Stimulated activated CD8-positive, alpha-beta memory T cell treated with anti-CD3 and anti-CD28 coated beads, Interleukin-15, amount 100 ng/mL, for 48 hours (primary cell): Measurements from ENCODE around the gene NUBPL.

Experiments used
- DNase-seq, 2 donors: peaks; one replicate each; pipeline ENCODE4 v3.0.0-alpha.2; 2020; ENCODE audit warnings: low read depth in 2 of 2

The NUBPL gene, protein sequence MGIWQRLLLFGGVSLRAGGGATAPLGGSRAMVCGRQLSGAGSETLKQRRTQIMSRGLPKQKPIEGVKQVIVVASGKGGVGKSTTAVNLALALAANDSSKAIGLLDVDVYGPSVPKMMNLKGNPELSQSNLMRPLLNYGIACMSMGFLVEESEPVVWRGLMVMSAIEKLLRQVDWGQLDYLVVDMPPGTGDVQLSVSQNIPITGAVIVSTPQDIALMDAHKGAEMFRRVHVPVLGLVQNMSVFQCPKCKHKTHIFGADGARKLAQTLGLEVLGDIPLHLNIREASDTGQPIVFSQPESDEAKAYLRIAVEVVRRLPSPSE

DNA sequence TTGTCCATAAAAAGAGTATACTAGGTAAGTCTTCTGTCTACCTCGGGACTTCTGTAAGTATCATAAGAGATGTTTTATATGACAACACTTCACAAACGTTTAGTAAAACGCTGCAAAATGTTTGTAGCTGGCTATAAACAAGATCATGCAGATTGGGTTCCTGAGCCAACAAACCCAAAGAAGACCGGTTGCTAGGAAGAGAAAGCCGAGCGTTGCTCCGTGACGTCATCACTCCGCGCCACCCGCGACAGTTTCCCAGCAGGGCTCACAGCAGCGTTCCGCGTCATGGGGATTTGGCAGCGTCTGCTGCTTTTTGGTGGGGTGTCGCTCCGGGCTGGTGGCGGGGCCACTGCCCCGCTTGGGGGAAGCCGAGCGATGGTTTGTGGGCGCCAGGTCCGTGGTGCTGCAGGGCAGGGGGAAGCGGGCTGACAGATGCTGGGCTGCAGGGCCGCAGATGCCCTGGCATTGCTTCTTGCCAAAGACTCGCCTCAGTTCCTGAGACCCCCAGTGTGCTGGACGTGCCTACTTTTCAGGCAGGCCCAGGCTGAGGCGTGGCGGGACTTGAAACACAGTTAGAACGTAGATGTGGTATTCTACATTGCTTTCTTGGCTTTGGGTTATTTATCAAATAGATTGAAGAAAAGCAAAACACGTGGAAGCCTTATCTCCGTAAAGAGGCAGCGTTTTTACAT lies at the start of gene NUBPL:
Gene NUBPL (plus strand): TSS at position 250 of the 692 bp plus-strand sequence. CDS start 36 bp downstream, at position 286.
- peak; percentile 92 to 93 for DNase-seq

DNA sequence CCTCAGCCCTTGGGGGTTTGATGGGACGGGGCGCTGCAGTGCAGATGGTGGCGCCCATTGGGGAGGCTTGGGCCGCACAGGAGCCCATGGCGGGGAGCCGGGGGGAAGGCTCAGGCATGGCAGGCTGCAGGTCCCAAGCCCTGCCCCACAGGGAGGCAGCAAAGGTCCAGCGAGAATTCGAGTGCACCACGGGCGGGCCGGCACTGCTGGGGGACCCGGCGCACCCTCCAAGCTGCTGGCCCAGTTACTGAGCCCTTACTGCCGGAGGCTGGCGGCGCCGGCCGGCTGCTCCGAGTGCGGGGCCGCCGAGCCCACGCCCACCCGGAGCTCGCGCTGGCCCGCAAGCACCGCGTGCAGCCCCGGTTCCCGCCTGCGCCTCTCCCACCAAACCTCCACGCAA lies 34.1 kb upstream of the NUBPL start:
- no peak for DNase-seq

DNA sequence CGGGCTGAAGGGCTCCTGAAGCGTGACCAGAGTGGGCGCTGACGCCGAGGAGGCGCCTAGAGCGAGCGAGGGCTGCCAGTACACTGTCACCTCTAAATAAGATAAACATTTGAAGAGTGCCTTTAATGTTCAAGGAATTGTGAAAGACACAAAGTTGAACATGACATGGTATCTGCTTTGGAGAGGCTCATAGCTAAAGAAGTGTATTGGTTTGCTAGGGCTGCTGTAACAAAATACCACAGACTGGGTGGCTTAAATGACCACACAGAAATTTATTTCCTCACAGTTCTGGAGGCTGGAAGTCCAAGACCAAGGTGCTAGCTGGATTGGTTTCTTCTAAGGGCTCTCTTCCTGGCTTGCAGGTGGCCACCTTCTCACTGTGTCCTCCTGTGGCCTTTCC lies 33.7 kb upstream of the NUBPL start:
- no peak for DNase-seq

DNA sequence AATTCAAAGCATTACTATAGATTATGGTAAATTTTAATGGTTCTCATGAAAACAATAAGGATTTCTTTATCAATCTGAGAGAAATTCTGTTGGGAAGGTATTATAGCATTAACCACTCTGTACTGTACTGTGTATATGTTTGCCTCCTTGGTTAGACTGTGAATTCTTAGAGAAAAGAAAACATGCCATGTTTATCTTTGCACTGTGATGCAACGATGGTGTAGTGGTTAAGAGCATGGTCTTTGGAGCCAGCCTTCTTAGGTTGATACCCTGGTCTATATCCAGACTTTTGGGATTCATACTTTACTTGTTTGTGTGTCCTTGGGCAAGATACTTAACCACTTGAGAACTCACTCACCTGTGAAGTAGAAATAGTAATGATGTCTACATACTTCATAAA lies 32.2 kb upstream of the NUBPL start:
- DNase-seq = no peak

DNA sequence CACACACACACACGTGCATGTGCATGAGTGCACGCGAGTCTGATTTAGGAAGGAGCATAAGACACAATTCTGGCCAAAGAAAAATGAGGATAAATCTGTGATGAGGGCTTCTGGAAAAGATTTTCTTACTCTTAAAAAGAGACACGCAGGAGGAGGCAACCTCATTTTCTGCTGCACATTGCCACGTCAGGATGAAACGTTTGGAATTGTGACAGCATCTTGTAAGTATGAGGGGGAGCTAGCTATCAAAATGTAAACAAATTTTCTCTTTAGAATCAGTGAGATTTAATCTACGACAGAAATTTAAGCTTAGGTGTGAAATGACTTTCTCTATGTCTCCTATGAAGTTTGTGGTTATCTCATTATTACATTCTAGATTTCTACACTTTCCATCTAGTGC lies 31.1 kb upstream of the NUBPL start:
- no peak for DNase-seq

DNA sequence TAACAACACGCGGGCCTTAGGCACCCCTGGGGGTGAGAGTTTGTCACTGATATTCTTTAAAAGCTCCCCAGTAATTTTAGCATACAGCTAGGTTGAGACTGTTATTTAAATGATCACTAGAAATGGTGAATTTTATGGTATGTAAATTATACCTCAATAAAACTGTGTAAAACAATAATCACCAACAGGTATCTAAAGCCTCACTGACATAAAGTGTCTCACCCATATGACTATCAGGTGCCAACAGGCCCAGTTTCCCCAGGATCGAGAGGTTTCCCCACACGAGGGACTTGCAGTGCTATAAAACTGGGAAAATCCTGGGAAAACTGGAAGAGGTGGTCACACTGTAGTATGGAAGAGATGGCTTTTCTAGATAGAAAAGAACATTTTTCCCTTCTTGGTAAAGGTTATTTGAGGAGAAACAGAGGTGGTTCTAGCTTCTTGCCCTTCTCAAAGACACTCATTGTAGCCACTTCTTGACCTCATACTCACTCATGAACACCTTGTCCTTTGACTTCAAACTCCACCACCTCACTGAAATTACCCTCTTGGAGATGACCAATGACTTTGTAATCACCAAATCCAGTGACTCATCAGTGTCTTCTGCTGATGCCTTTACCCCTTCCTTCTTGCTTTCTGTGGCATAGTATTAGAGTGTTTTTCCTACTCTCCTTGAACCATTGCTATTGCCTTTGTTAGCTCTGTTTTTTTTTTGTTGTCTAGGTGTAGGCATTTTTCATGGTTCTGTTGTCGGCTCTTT lies 24.8 kb upstream of the NUBPL start:
- no peak for DNase-seq

DNA sequence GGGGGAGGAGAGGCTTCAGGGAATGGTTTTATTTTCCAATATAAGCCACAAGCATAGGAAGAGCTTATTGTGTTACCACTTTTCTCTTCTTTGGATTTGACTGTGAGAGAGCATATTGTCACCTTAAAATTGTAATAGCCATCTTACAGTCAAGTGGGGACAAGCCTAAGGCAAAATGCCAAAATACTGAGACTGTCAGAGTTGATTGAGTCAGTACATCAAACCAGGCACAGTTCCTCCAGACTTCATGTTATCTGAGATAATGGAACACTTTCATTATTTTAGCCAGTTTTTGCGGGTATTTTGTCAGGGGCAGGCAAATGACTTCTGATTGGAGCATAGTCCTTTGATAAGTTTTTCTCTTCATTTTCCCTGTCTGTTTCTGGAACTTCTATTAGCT lies 19.5 kb upstream of the NUBPL start:
- DNase-seq = no peak

DNA sequence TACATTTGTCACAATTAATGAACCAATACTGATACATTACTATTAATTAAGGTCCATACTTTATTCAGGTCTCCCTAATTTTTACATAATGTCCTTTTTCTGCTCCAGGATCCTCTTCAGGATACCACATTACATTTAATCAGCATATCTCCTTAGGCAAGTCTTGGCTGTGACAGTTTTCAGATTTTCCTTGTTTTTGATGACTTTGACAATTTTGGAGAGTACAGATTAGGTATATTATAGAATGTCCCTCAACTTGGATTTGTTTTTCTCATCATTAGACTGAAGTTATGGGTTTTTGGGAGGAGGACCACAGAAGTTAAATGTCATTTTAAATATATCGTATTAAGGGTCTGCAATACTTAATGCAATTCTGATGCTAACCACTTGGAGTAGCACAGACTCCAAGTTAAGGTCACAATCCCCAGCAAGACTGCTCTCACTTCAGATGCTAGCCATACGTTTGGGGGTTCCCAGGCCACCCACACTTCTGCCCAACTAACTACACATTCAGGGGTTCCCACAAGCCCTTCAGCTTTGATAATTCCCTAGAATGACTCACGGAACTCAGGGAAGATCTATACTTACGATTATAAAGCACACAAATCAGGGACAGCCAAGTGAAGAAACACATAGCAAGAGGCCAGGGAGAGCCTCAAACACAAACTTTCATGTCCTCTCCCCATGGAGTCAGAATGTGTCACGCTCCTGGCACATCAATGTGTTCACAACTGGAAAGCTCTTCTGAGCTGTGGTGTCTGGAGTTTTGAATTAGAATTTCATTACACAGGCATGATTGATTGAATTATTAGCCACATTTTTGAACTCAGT lies 17.0 kb upstream of the NUBPL start:
- DNase-seq = no peak

DNA sequence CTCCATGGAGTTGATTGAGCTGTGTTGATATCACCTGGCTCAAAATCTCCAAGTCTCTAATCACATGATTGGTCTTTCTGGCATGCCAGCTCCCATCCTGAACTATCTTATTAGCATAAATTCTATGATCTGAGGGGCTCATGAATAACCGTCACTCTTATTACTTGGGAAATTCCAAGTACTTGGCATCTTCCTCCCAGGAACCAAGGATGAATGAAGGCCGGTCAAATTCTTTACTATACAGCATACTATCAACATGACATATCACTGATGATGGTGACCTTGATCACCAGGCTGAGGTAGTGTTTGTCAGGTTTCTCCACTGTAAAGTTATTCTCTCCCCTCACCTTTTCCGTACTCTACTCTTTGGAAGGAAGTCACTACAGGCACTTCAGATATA lies 16.4 kb upstream of the NUBPL start:
- DNase-seq = no peak

DNA sequence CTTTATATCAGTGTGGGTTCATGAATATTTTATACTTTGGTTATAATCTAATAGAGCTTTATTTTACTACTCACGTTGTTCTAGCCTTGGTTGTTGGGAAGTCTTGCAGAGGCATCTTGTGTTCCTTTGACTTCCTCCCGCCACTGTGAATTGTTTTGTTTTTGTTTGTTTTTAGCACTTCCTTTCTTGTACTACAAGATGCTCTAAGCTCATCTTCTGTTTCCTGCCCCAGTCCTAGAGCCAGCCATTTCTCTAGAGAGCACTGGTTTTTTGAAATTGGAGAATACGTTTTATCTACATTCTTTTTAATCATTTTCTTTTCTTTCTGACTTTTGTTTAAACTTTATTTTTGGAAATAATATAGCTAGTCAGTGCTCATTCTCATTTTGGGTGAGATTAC lies 15.9 kb upstream of the NUBPL start:
- no peak for DNase-seq

DNA sequence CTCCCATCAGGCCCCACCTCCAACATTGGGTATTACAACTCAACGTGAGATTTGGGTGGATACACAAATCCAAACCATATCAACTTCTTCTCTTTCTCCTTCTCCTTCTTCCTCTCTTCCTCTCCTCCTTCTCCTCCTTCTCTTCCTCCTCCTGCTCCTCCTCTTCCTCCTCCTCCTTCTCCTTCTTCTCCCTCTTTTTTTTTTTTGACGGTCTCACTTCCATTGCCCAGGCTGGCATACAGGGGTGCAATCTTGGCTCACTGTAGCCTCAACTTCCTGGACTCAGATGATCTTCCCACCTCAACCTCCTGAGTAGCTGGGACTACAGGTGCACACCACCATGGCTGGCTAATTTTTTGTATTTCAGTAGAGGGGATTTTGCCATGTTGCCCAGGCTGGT lies 11.4 kb upstream of the NUBPL start:
- DNase-seq = no peak

DNA sequence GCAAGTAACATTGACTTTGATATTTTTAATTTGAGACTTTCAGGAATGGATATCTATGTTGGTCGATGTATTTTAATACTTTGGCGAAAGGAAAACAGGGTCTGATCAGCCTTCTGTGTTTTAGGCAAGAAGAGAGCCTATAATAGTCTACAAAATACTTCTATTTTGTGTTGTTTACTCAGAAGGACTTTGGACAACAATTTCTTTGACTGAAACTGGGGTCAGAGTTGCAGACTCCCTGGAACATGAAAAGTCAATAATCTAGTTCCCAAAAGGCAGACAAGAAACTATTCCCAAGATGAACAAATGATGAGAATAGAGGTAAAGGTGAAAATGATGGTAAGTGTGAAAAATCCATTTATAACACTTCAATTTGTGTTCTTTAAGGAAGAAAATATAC lies 10.6 kb upstream of the NUBPL start:
- DNase-seq = no peak

DNA sequence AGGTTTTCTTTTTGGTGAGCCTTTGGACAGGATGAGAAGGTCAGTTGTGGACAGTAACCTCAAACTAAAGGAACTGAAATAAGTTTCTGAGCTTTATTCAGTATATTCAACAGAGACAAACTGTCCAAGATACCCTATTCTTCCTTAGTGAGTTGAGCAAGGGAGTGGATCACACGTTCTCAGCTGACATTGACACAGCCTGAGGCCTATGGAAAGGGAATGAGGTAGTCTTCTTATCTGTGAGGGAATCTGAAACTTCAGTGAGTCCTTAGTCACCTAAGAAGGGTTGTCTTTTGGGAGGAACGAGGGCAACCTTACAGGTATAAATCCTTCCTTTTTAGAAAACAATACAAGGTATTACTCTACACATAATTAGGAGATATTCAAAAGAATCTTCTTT lies 5.0 kb upstream of the NUBPL start:
- no peak for DNase-seq

DNA sequence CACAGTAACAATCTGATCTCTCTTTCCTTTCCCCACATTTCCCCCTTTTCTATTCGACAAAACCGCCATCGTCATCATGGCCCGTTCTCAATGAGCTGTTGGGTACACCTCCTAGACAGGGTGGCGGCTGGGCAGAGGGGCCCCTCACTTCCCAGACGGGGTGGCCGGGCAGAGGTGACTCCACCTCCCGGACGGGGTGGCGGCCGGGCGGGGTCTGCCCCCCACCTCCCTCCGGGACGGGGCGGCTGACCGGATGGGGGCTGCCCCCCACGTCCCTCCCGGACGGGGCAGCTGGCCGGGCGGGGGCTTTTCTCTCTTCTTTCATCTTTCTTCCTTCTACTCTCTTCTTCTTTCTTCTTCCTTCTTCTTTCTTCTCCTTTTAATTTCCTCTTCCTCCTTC lies 1.3 kb upstream of the NUBPL start:
- DNase-seq = no peak

DNA sequence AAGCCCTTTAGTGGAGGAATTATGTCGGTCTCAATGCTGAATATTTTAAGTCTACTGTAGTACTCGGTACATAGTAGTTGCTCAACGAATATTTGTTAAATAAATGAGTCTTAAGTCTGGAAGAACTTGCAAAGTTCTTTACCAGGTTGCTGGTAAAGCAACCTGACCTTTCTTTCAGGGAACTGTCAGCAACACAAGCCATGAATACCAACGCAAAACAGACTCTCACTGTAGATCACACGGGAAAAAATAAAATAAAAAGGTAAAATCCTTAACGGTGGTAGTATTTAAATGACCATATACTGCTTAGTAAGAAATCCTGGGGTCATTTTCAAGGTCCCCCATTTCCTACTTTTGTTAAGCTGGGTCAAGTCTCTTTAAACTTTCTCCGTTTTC lies 447 bp upstream of the NUBPL start:
- DNase-seq = no peak

DNA sequence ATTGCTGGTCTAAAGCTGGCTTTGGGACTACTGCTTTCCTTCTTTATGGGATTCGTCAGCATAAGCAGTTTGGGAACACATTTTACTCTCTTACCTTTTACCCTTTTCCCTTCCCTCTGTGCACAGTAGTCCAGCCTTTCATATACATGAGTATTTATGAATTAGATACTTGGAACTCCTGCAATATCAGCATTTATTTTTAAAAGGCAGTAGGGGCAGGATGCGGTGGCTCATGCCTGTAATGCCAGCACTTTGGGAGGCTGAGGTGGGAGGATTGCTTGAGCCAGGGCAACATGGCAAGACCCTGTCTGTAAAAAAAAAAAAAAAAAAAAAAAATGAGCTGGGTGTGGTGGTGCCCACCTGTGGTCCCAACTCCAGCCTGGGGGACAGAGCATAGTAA lies 3.0 kb downstream of the NUBPL start:
- no peak for DNase-seq

DNA sequence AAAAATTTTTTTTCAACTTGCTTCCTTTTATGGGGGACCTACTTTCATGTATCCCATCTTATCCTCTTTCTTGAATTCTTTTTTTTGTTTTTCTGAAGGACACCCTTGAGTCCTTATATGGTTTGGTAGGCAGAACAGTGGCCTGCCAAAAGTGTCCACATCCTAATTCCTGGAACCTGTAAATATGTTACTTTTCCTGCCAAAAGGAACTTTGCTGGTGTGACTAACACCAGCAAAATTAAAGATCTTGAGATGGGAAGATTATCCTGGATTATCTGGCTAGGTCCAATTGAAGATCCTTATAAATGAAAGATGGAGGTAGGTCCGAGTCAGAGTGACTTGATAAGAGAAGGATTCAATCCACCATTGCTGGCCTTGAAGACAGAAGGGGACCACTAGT lies 5.3 kb downstream of the NUBPL start:
- no peak for DNase-seq

DNA sequence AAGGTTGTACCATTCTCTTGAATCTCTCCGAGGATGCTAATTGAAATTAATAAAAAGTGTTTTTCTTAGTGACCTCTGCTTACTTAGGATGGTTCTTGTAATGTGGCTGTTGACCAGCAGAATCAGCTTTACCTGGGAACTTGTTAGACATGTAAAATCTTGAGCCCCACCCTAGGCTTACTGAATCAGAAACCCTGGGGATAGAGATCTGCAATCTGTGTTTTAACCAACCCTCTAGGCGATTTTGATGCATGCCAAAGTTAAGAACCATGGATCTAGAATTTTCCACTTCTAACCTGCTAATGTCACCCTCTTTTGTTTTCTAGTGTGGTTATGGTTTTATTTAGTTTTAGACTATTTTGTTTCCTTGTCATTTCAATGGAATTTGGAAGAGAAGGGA lies 6.5 kb downstream of the NUBPL start:
- DNase-seq = no peak

DNA sequence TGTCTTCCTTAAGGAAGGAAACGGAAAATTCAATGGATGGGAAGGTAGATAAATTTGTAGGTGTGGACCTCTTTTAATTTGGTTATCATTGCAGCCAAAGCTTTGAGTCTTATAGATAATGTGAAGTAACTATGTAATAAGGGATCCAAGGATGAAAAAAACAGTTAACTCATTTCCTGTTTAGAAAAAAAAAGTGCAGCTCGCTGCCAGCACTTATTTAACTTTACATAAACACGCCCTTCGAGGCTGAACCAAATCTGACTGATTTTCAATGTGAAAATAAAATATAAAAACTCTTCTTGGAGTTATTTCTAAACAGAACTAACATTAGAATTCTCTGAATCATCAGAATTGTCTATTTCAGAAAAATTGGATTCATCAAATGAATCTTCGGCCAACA lies 7.0 kb downstream of the NUBPL start:
- no peak for DNase-seq

DNA sequence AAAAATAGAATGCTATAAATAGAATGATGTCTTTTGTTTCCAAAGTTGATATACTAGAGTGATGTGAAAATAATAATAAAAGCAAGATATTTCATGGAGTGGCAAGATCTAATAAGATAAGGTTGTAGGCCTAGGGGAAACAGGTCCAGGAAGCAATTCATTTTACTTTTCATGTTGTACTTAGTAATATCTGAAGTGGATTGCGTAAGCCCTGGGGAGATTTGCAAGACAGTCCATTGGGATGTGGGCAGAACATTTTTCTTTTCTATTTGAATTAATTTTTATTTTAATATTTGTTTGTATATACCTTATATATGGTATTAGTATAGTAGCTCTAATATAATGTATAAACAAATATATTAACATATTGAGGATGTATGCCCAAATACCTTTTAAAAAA lies 7.5 kb downstream of the NUBPL start:
- DNase-seq = no peak

DNA sequence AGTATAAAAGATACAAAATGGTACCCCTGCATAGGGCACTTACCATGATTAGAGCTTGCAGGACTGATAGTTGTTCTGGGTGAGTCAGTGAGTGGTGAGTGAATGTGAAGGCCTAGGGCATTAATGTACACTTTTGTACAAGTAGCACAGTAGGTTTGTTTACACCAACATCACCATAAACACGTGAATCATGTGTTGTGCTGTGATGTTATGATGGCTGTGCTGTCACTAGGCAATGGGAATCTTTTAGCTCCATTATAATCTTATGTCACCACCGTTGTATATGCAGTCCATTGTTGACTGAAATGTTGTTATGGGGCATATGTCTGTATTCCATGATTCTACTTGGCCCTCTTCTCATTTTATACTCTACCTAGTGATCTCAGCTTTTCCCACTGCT lies 11.8 kb downstream of the NUBPL start:
- no peak for DNase-seq

DNA sequence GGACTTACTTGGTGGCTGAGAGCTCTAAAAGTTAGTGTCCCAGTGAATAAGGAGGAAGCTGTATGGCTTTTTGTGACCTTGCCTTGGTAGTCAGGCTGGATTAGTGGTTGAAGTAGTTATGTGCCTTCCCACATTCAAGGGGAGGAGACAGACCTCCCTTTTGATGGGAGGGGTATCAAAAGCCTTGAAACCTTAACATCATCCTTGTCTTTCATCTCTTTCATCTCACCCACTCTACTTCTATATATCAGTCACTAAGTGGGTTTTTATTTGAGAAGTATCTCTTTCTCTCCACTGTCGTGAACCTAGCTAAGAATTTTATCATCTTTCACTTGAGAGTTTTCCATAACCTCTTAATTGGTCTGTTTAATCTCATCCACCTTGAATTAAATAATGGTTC lies 15.7 kb downstream of the NUBPL start:
- DNase-seq = no peak
